NCI-H345 treated with DMSO at 0.1 percent for 48 hours (cell line): Measurements from ENCODE around the gene EEF1B2.

Source experiments
- DNase-seq: peaks from one replicate; lab custom pipeline; 2025; ENCODE audit not compliant: unreplicated experiment; lab: John Stamatoyannopoulos, UW

Gene EEF1B2

DNA sequence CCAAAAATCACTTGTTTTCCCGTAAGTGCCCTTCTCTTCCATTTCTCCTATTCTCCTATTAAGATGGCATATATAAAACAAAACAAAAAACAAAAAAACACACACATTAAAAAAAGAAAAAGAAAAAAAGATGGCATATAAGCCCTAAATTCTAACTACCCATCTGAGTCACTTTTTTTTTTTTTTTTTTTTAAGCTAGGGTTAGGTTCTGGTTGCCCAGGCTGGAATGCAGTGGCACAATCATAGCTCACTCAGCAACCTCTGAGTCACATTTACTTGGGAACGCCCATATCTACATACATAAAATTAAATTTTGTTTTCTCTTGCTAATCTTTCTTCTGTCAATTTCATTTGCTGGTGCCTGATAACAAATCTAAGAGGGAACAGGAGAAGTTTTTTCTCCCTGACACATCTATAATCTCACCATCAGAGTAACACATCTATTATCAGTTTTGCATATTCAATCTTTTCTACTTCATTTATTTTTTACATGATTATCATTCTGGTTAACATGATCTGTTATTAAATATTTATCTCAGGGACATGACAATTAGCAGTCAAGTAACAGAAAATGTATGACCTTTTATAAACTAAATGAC is 52.1 kb downstream of the EEF1B2 start:
- DNase-seq = no peak
